RKO (cell line): ENCODE data around the gene SMIM36.
"Not testable (repeated sequence)": the region's sequence is repeated elsewhere in the genome, so short reads cannot be mapped to it uniquely, and the experiment has no call there.

Experiments used
- DNase-seq: peaks from one replicate; pipeline ENCODE4 v3.0.0-alpha.2; 2016; ENCODE audit warnings: low spot score

Gene SMIM36

GRCh38 chr17:55433629-55434422, 77.4 kb downstream of the SMIM36 start:
- no peak for DNase-seq

- no peak for DNase-seq
Observed at GRCh38 chr17:55433029-55433628, 78.1 kb downstream of the SMIM36 start.

- no peak for DNase-seq
Observed at GRCh38 chr17:55432358-55433028, 78.8 kb downstream of the SMIM36 start.

- DNase-seq: not testable (repeated sequence)
Observed at GRCh38 chr17:55431914-55432313, 79.3 kb downstream of the SMIM36 start.

- no peak for DNase-seq
Observed at GRCh38 chr17:55430541-55431288, 80.5 kb downstream of the SMIM36 start.

GRCh38 chr17:55427587-55427882, 83.7 kb downstream of the SMIM36 start:
- no peak for DNase-seq

- DNase-seq: no peak
Observed at GRCh38 chr17:55426851-55427586, 84.2 kb downstream of the SMIM36 start.

- no peak for DNase-seq
Observed at GRCh38 chr17:55424893-55425540, 86.2 kb downstream of the SMIM36 start.

- no peak for DNase-seq
Observed at GRCh38 chr17:55423535-55423934, 87.7 kb downstream of the SMIM36 start.

- not testable (repeated sequence) for DNase-seq
Observed at GRCh38 chr17:55422828-55423164, 88.5 kb downstream of the SMIM36 start.

GRCh38 chr17:55421179-55421934, 89.9 kb downstream of the SMIM36 start, which contains the start of gene MMD:
TSS of gene MMD (minus strand) at chr17:55421835. CDS start at chr17:55421695, 140 bp downstream.
- no peak for DNase-seq

GRCh38 chr17:55420776-55421178, 90.5 kb downstream of the SMIM36 start:
- DNase-seq: peak; percentile 38

- no peak for DNase-seq
Observed at GRCh38 chr17:55420067-55420775, 91.0 kb downstream of the SMIM36 start.

GRCh38 chr17:55418369-55419268, 92.6 kb downstream of the SMIM36 start:
- no peak for DNase-seq

GRCh38 chr17:55417411-55418268, 93.6 kb downstream of the SMIM36 start:
- no peak for DNase-seq

- DNase-seq: no peak
Observed at GRCh38 chr17:55416470-55417052, 94.7 kb downstream of the SMIM36 start.

GRCh38 chr17:55416000-55416399, 95.3 kb downstream of the SMIM36 start:
- no peak for DNase-seq

- DNase-seq: no peak
Observed at GRCh38 chr17:55414983-55415382, 96.3 kb downstream of the SMIM36 start.
